K562 (cell line): ENCODE results near the gene TMEM11.

ENCODE experiments used
- KDM4B ChIP-seq, 2 experiments: fragments of 450-650 bp in 1 of 2; sonication (generic) in 1 of 2; IDR thresholded peaks; 2 replicates each; pipeline ENCODE4 v1.6.1; 2016 to 2017; ENCODE audit warnings: borderline replicate concordance in 2 of 2, antibody characterized with exemption in 1 of 2, low read depth in 1 of 2, mild to moderate bottlenecking in 1 of 2
- MCM5 ChIP-seq: fragments of 450-650 bp; IDR thresholded peaks from 2 replicates; pipeline ENCODE4 v1.6.1; 2016; ENCODE audit warnings: low read depth
- ZFP36 ChIP-seq: fragments of 150-350 bp; IDR thresholded peaks from 2 replicates; pipeline ENCODE4 v1.6.1; 2018; ENCODE audit warnings: low read length, low read depth; ENCODE audit not compliant: partially characterized antibody
- TF ChIP-seq, protein P1 (sequence below), 2 experiments: fragments of 450-650 bp; formaldehyde crosslinking in 1 of 2; IDR thresholded peaks; 2 replicates each; pipeline versions ENCODE4 v1.4.0 to v1.6.1; 2014 to 2020; ENCODE audit warnings: mild to moderate bottlenecking in 2 of 2, borderline replicate concordance in 1 of 2, low read depth in 1 of 2

- TF ChIP-seq ZFP36, result no peak
- TF ChIP-seq MCM5, result no peak
- TF ChIP-seq, protein P1, sequence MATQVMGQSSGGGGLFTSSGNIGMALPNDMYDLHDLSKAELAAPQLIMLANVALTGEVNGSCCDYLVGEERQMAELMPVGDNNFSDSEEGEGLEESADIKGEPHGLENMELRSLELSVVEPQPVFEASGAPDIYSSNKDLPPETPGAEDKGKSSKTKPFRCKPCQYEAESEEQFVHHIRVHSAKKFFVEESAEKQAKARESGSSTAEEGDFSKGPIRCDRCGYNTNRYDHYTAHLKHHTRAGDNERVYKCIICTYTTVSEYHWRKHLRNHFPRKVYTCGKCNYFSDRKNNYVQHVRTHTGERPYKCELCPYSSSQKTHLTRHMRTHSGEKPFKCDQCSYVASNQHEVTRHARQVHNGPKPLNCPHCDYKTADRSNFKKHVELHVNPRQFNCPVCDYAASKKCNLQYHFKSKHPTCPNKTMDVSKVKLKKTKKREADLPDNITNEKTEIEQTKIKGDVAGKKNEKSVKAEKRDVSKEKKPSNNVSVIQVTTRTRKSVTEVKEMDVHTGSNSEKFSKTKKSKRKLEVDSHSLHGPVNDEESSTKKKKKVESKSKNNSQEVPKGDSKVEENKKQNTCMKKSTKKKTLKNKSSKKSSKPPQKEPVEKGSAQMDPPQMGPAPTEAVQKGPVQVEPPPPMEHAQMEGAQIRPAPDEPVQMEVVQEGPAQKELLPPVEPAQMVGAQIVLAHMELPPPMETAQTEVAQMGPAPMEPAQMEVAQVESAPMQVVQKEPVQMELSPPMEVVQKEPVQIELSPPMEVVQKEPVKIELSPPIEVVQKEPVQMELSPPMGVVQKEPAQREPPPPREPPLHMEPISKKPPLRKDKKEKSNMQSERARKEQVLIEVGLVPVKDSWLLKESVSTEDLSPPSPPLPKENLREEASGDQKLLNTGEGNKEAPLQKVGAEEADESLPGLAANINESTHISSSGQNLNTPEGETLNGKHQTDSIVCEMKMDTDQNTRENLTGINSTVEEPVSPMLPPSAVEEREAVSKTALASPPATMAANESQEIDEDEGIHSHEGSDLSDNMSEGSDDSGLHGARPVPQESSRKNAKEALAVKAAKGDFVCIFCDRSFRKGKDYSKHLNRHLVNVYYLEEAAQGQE (IDR thresholded peaks at IDR 0.05; ENCODE audit: borderline replicate concordance), result no peak
- TF ChIP-seq, protein P1 (CRISPR knock-in tag; IDR thresholded peaks at IDR 0.05; ENCODE audit: low read depth), result no peak
- no peak for TF ChIP-seq KDM4B (IDR thresholded peaks at IDR 0.05; ENCODE audit: borderline replicate concordance in 2 of 2, low read depth in 1 of 2)
These were observed 19.8 kb upstream of the TMEM11 start for GRCh38 chr17:21233581-21234347.
